ENCODE data around the gene ART5. TPM values are rescaled to one million over a fixed set of nuclear protein-coding genes. Genes with fewer than 3 reads are reported as not detected.

Gene ART5
- total and polyA plus RNA-seq, 2 donors (not counting 1 experiment from before 2014, with no cell fraction given), result 0.50 TPM; not detected in 1

DNA sequence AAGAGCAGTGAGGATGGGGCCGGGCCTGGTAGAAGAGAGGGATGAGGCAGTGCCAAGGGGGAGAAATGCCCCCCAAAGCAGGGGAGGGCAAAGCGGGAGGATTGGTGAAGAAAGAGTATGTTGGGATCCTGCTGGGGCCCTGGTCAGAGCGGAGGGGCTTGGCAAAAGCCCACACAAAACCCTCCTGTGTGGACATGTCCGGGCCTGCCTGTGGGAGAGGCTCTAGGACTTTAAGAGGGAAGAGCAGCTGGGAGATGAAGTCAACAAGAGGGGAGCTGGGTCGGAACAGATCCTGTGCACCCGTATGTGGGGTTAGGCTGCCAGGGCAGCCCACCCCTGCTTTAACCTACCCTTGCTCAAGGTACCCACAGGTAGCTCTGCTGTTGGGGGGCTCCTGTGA is 25.8 kb downstream of the ART5 start:
- Histone ChIP-seq H3K9me3 (ENCODE audit: control insufficient read depth, insufficient read depth, low read depth, low read length) (no peaks in the 10 kb centered on the region), H3K4me2 (ENCODE audit: extremely low read depth, insufficient read depth, low read length) (no peak overlapping the region), H3K27ac (ENCODE audit: insufficient read depth, low read length) (no peak overlapping the region), H3K36me3 (ENCODE audit: control insufficient read depth, insufficient read depth, low read length) (no peaks in the 10 kb centered on the region), H3K4me1 (ENCODE audit: control insufficient read depth, extremely low read depth, insufficient read depth, low read length) (no peaks in the 10 kb centered on the region), H3K4me3 (replicated peaks in 1 of 4; ENCODE audit: control extremely low read depth in 1 of 4, insufficient read depth in 1 of 4, low read depth in 3 of 4, low read length in 4 of 4) (no peak overlapping the region), H3K9ac (ENCODE audit: insufficient read depth, low read length) (no peak overlapping the region), H3K27me3 (ENCODE audit: control insufficient read depth, insufficient read depth, low read length) (no peaks in the 10 kb centered on the region), H4K20me1 (ENCODE audit: control insufficient read depth, extremely low read depth, insufficient read depth, low read length) (no peaks in the 10 kb centered on the region), H2AFZ (ENCODE audit: low read length) (no peak overlapping the region), H3K79me2 (ENCODE audit: control insufficient read depth, insufficient read depth, low read length) (no peaks in the 10 kb centered on the region)
- no peak for TF ChIP-seq CTCF (conservative IDR thresholded peaks at IDR 0.05 in 1 of 2, IDR thresholded peaks at IDR 0.05 in 1 of 2; ENCODE audit: low read depth in 1 of 2, low read length in 2 of 2)
- TF ChIP-seq EZH2 (IDR thresholded peaks at IDR 0.05; ENCODE audit: low read length, missing control alignments), result no peak
- no peak for DNase-seq (ENCODE audit: low read depth in 2 of 2)

GRCh38 chr11:3614742-3615171 is 27.0 kb downstream of the ART5 start:
- Histone ChIP-seq H3K9me3 (ENCODE audit: control insufficient read depth, insufficient read depth, low read depth, low read length) (no peaks in the 10 kb centered on the region), H3K27ac (ENCODE audit: insufficient read depth, low read length) (no peak overlapping the region), H3K4me1 (ENCODE audit: control insufficient read depth, extremely low read depth, insufficient read depth, low read length) (no peaks in the 10 kb centered on the region), H3K36me3 (ENCODE audit: control insufficient read depth, insufficient read depth, low read length) (no peaks in the 10 kb centered on the region), H3K79me2 (ENCODE audit: control insufficient read depth, insufficient read depth, low read length) (no peaks in the 10 kb centered on the region), H2AFZ (ENCODE audit: low read length) (no peak overlapping the region), H3K4me2 (ENCODE audit: extremely low read depth, insufficient read depth, low read length) (no peak overlapping the region), H3K9ac (ENCODE audit: insufficient read depth, low read length) (no peak overlapping the region), H3K4me3 (replicated peaks in 1 of 4; ENCODE audit: control extremely low read depth in 1 of 4, insufficient read depth in 1 of 4, low read depth in 3 of 4, low read length in 4 of 4) (no peak overlapping the region), H4K20me1 (ENCODE audit: control insufficient read depth, extremely low read depth, insufficient read depth, low read length) (no peaks in the 10 kb centered on the region), H3K27me3 (ENCODE audit: control insufficient read depth, insufficient read depth, low read length) (no peaks in the 10 kb centered on the region)
- no peak for TF ChIP-seq EZH2 (IDR thresholded peaks at IDR 0.05; ENCODE audit: low read length, missing control alignments)
- no peak for TF ChIP-seq CTCF (conservative IDR thresholded peaks at IDR 0.05 in 1 of 2, IDR thresholded peaks at IDR 0.05 in 1 of 2; ENCODE audit: low read depth in 1 of 2, low read length in 2 of 2)
- DNase-seq (ENCODE audit: low read depth in 2 of 2), result no peak

DNA sequence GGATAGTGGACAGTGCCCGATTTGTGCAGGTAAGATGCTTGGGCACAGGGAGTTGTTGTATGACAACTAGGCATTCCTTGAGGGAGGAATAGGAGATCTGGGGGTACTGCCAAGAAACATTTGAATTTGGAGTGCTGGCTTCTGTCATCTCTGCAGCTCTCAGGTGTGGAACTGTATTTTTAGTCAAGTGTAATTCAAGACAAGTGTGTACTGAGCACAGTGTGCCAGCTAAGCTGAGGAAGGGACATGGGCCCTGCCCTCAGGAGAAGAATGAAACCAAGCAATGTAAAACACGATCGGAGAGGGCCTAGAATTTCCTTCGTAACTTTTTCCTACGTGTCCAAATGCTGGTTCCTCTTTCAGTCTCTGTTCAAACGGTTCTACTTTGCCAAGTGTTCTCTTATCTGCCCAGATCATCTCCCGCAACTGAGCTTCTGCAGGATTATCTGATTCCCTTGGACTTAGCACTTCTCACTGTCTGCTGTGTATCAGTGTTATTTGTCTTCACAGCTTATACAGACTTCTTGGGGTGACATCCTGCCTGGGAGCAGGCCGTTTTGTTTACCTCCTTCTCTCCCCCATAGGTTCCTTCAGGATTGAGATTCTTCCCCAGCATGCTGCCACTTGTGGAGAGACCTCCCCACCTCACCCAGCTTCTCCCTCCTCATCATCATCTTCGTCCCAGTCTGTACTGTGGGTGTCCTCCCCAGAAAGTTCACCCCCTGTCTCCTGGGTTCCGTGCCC is 27.6 kb downstream of the ART5 start:
- H2AFZ ChIP-seq (ENCODE audit: low read length), result no peak overlapping the region
- H3K27ac ChIP-seq (ENCODE audit: insufficient read depth, low read length), result no peak overlapping the region
- no peaks in the 10 kb centered on the region for H3K36me3 ChIP-seq (ENCODE audit: control insufficient read depth, insufficient read depth, low read length)
- H3K4me3 ChIP-seq (replicated peaks in 1 of 4; ENCODE audit: control extremely low read depth in 1 of 4, insufficient read depth in 1 of 4, low read depth in 3 of 4, low read length in 4 of 4), result no peak overlapping the region
- H4K20me1 ChIP-seq (ENCODE audit: control insufficient read depth, extremely low read depth, insufficient read depth, low read length), result no peaks in the 10 kb centered on the region
- H3K4me1 ChIP-seq (ENCODE audit: control insufficient read depth, extremely low read depth, insufficient read depth, low read length), result no peaks in the 10 kb centered on the region
- H3K9ac ChIP-seq (ENCODE audit: insufficient read depth, low read length), result no peak overlapping the region
- no peaks in the 10 kb centered on the region for H3K79me2 ChIP-seq (ENCODE audit: control insufficient read depth, insufficient read depth, low read length)
- DNase-seq (ENCODE audit: low read depth in 2 of 2), result no peak
- TF ChIP-seq CTCF (conservative IDR thresholded peaks at IDR 0.05 in 1 of 2, IDR thresholded peaks at IDR 0.05 in 1 of 2; ENCODE audit: low read depth in 1 of 2, low read length in 2 of 2) (no peak), EZH2 (IDR thresholded peaks at IDR 0.05; ENCODE audit: low read length, missing control alignments) (no peak)
- no peaks in the 10 kb centered on the region for H3K27me3 ChIP-seq (ENCODE audit: control insufficient read depth, insufficient read depth, low read length)
- H3K4me2 ChIP-seq (ENCODE audit: extremely low read depth, insufficient read depth, low read length), result no peak overlapping the region
- H3K9me3 ChIP-seq (ENCODE audit: control insufficient read depth, insufficient read depth, low read depth, low read length), result no peaks in the 10 kb centered on the region

Measured in fibroblast of lung (primary cell).